Embryonic facial prominence (tissue), 1 donor: ENCODE results near the gene AP2A1.

Experiments used
- DNase-seq: peaks from one replicate; pipeline ENCODE4 v3.0.0-alpha.2; 2016; ENCODE audit errors: extremely low spot score

AP2A1 gene

GRCh38 chr19:49855676-49856573 lies 89.1 kb downstream of the AP2A1 start:
- DNase-seq: no peak

- no peak for DNase-seq
These were observed 89.8 kb downstream of the AP2A1 start for GRCh38 chr19:49856574-49857021.
